Glutamatergic neuron (in vitro differentiated cells): ENCODE data around the gene TMEM271. TPM values are rescaled to one million over a fixed set of nuclear protein-coding genes. Genes with fewer than 3 reads are reported as not detected.

Source experiments
- DNase-seq: peaks from one replicate; pipeline ENCODE4 v3.0.0; 2022
- H3K27ac Mint-ChIP-seq: one replicate; pipeline ENCODE4 v1.8.0; 2020; ENCODE audit warnings: mild to moderate bottlenecking, mixed read lengths, inconsistent platforms; ENCODE audit not compliant: unreplicated experiment
- H3K27me3 Mint-ChIP-seq: one replicate; pipeline ENCODE4 v1.8.0; 2020; ENCODE audit warnings: mild to moderate bottlenecking, moderate library complexity, mixed read lengths, inconsistent platforms; ENCODE audit not compliant: unreplicated experiment
- H3K36me3 Mint-ChIP-seq: one replicate; pipeline ENCODE4 v1.8.0; 2020; ENCODE audit warnings: mild to moderate bottlenecking, mixed read lengths, inconsistent platforms; ENCODE audit not compliant: unreplicated experiment
- H3K4me1 Mint-ChIP-seq: one replicate; pipeline ENCODE4 v1.8.0; 2020; ENCODE audit warnings: mild to moderate bottlenecking, low read depth, mixed read lengths, inconsistent platforms; ENCODE audit not compliant: unreplicated experiment
- H3K4me3 Mint-ChIP-seq: one replicate; pipeline ENCODE4 v1.8.0; 2020; ENCODE audit warnings: mild to moderate bottlenecking, mixed read lengths, inconsistent platforms; ENCODE audit not compliant: unreplicated experiment
- H3K9me3 Mint-ChIP-seq: one replicate; pipeline ENCODE4 v1.8.0; 2020; ENCODE audit warnings: mild to moderate bottlenecking, moderate library complexity, mixed read lengths, inconsistent platforms; ENCODE audit not compliant: unreplicated experiment
- total RNA-seq: library from RNA; stranded (reverse); fragmentation: NEBNext Ultra II Directional; extraction: Animal tissue kit (Norgen Biotek cat#: 25700); gene quantifications from one replicate; pipeline ENCODE4 v1.2.1, GENCODE V29; 2021; ENCODE audit not compliant: unreplicated experiment
- TF ChIP-seq, protein P1 (sequence below): fragments of 200-600 bp; sonication (generic); IDR thresholded peaks from one replicate; pipeline ENCODE4 v1.5.0; 2021; ENCODE audit not compliant: partially characterized antibody, unreplicated experiment

The TMEM271 gene
- total RNA-seq, 1 donor from 2014 or later, result 22.7 TPM

GRCh38 chr4:570754-571153, 5.3 kb downstream of the TMEM271 start:
- no peak for DNase-seq
- H3K27ac Mint-ChIP-seq, result no peak overlapping the region
- H3K36me3 Mint-ChIP-seq, result peaks cover 18% of the 10 kb centered on the region
- peaks cover 15% of the 10 kb centered on the region for H3K4me1 Mint-ChIP-seq
- H3K27me3 Mint-ChIP-seq, result peaks cover 33% of the 10 kb centered on the region
- TF ChIP-seq, protein P1, sequence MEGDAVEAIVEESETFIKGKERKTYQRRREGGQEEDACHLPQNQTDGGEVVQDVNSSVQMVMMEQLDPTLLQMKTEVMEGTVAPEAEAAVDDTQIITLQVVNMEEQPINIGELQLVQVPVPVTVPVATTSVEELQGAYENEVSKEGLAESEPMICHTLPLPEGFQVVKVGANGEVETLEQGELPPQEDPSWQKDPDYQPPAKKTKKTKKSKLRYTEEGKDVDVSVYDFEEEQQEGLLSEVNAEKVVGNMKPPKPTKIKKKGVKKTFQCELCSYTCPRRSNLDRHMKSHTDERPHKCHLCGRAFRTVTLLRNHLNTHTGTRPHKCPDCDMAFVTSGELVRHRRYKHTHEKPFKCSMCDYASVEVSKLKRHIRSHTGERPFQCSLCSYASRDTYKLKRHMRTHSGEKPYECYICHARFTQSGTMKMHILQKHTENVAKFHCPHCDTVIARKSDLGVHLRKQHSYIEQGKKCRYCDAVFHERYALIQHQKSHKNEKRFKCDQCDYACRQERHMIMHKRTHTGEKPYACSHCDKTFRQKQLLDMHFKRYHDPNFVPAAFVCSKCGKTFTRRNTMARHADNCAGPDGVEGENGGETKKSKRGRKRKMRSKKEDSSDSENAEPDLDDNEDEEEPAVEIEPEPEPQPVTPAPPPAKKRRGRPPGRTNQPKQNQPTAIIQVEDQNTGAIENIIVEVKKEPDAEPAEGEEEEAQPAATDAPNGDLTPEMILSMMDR, result no peak
- peaks cover 27% of the 10 kb centered on the region for H3K9me3 Mint-ChIP-seq
- no peak overlapping the region for H3K4me3 Mint-ChIP-seq

GRCh38 chr4:569958-570667, 6.0 kb downstream of the TMEM271 start:
- H3K27ac Mint-ChIP-seq, result no peak overlapping the region
- peaks cover 30% of the 10 kb centered on the region for H3K9me3 Mint-ChIP-seq
- peaks cover 37% of the 10 kb centered on the region for H3K27me3 Mint-ChIP-seq
- DNase-seq, result no peak
- H3K36me3 Mint-ChIP-seq, result peaks cover 18% of the 10 kb centered on the region
- H3K4me3 Mint-ChIP-seq, result no peak overlapping the region
- TF ChIP-seq, protein P1, result no peak
- peaks cover 15% of the 10 kb centered on the region for H3K4me1 Mint-ChIP-seq

DNA sequence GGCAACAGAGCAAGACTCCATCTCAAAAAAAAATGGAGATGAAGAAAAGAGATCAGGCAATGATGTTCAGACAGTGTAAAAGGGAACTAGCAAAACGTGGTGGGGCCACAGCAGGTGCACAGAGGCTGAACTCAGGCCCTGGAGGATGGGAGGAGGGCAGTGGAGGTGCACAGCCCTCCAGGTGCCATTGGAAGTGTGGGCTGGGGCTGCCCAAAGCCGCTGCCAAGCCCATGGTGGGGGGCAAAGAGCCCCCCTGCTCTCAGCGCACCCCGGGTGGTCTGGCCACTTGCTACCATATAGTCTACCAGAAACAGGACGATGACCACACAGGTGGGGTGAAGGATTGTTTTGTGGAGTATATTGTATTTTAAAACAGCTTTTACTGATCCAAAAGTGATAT, 7.1 kb downstream of the TMEM271 start:
- TF ChIP-seq, protein P1, result no peak
- no peak overlapping the region for H3K4me3 Mint-ChIP-seq
- peaks cover 32% of the 10 kb centered on the region for H3K9me3 Mint-ChIP-seq
- DNase-seq, result no peak
- H3K27ac Mint-ChIP-seq, result no peak overlapping the region
- peaks cover 18% of the 10 kb centered on the region for H3K36me3 Mint-ChIP-seq
- peaks cover 11% of the 10 kb centered on the region for H3K4me1 Mint-ChIP-seq
- peaks cover 32% of the 10 kb centered on the region for H3K27me3 Mint-ChIP-seq

GRCh38 chr4:568351-568652, 7.8 kb downstream of the TMEM271 start:
- Mint-ChIP-seq H3K27me3 (peaks cover 25% of the 10 kb centered on the region), H3K27ac (no peak overlapping the region), H3K4me3 (no peak overlapping the region), H3K36me3 (peaks cover 18% of the 10 kb centered on the region), H3K4me1 (peaks cover 4% of the 10 kb centered on the region), H3K9me3 (peaks cover 29% of the 10 kb centered on the region)
- no peak for DNase-seq
- TF ChIP-seq, protein P1, result no peak

- peaks cover 29% of the 10 kb centered on the region for H3K9me3 Mint-ChIP-seq
- peaks cover 3% of the 10 kb centered on the region for H3K4me1 Mint-ChIP-seq
- H3K27ac Mint-ChIP-seq, result no peak overlapping the region
- H3K4me3 Mint-ChIP-seq, result no peak overlapping the region
- peaks cover 25% of the 10 kb centered on the region for H3K27me3 Mint-ChIP-seq
- no peak for DNase-seq
- H3K36me3 Mint-ChIP-seq, result peaks cover 18% of the 10 kb centered on the region
- TF ChIP-seq, protein P1, result no peak
These were observed 8.4 kb downstream of the TMEM271 start for GRCh38 chr4:567457-568350.
